Right atrium auricular region (tissue), 2 donors: ENCODE results near the gene F2. TPM values are rescaled to one million over a fixed set of nuclear protein-coding genes. Genes with fewer than 3 reads are reported as not detected.
"Not testable (repeated sequence)": the region's sequence is repeated elsewhere in the genome, so short reads cannot be mapped to it uniquely, and the experiment has no call there.

Source experiments
- DNase-seq: peaks from one replicate; pipeline ENCODE4 v3.0.0-alpha.2; 2019; ENCODE audit warnings: low spot score
- H3K27ac ChIP-seq, 2 donors: fragments of 200-600 bp; sonication (generic); 1 replicate in 1 of 2; 2 replicates in 1 of 2; pipeline ENCODE4 v1.5.1; 2016 to 2019
- H3K27me3 ChIP-seq, 2 donors: fragments of 200-600 bp; sonication (generic); one replicate each; pipeline versions ENCODE4 v1.5.1 to v1.6.0; 2017 to 2019
- H3K36me3 ChIP-seq: fragments of 200-600 bp; sonication (generic); one replicate; pipeline ENCODE4 v1.5.1; 2016
- H3K4me1 ChIP-seq, 2 donors: fragments of 200-600 bp; sonication (generic); one replicate each; pipeline versions ENCODE4 v1.5.1 to v1.6.0; 2017 to 2019
- H3K4me3 ChIP-seq, 2 donors: fragments of 200-600 bp; sonication (generic); 1 replicate in 1 of 2; 2 replicates in 1 of 2; pipeline ENCODE4 v1.5.1; 2017 to 2019; ENCODE audit warnings: mild to moderate bottlenecking in 1 of 2, moderate library complexity in 1 of 2
- H3K9me3 ChIP-seq, 2 donors: fragments of 200-600 bp; sonication (generic); one replicate each; pipeline ENCODE4 v1.5.1; 2019
- CTCF ChIP-seq, 2 donors: fragments of 200-600 bp; sonication (generic); IDR thresholded peaks; one replicate each; pipeline ENCODE4 v1.5.1; 2019; ENCODE audit warnings: antibody characterized with exemption in 2 of 2
- total RNA-seq, 2 donors: library from RNA; depleted of rRNA; stranded (reverse); fragments of >200 nt; gene quantifications; one replicate each; pipeline ENCODE4 v1.1.0, GENCODE V29; 2016

F2 gene
- total RNA-seq, 2 donors from 2014 or later, result not detected

- H3K27ac ChIP-seq, result peak overlapping the region; percentile 87 to 94
- no peaks in the 10 kb centered on the region for H3K27me3 ChIP-seq
- no peaks in the 10 kb centered on the region for H3K36me3 ChIP-seq
- peaks cover 0 to 12% of the 10 kb centered on the region in 2 donors for H3K4me1 ChIP-seq
- no peaks in the 10 kb centered on the region for H3K9me3 ChIP-seq
- H3K4me3 ChIP-seq, result no peak overlapping the region
- no peak for DNase-seq
- TF ChIP-seq CTCF (IDR thresholded peaks at IDR 0.05), result no peak
These were observed 6.0 kb upstream of the F2 start for GRCh38 chr11:46712874-46713576.

DNA sequence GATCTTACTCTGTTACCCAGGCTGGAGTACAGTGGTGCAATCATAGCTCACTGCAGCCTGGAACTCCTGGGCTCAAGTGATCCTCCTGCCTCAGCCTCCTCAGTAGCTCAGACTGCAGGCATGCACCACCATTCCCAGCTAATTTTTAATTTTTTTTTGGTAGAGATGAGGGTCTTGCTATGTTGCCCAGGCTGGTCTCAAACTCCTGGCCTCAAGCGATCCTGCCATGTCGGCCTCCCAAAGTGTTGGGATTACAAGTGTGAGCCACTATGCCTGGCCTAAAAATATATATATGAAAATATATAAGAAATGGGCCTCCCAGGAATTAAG is 1.2 kb upstream of the F2 start:
- H3K27ac ChIP-seq, H3K4me1 ChIP-seq, DNase-seq, H3K36me3 ChIP-seq, H3K9me3 ChIP-seq, H3K4me3 ChIP-seq, H3K27me3 ChIP-seq: not testable (repeated sequence)

DNA sequence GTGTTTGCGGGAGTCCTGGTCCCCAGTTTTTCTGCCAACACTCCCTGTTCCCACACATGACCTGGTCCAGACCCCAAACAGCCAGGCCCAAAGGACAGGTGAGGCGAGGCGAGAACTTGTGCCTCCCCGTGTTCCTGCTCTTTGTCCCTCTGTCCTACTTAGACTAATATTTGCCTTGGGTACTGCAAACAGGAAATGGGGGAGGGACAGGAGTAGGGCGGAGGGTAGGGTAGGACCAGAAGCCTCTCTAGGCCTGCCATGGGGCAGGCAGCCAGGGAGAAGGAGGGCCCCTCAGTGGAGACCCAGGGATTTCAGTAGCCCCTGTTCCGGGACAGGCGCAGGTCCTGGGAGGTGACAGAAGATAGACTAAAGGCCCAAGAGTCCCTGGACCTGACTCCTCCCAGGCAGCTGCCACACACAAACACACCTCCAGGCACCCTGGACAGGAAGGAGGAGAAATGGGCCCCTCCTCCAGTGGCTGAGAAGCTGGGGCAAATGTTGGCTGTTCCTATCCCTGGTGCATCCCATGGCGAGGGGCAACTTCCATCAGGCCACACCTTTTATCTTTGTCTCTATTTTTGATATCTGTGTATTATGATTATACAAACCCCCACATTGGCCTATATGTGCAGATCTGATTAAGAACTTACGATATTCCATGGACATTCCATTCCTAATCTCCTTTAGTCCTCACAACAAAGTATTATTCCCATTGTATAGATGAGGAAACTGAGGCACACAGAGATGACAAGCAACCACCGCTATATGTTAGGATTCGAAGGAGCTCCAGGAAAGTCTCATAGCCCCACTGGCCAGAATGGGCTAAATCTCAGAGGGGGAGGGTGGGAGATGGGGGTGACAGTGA is 626 bp upstream of the F2 start:
- DNase-seq, result no peak
- no peak for TF ChIP-seq CTCF (IDR thresholded peaks at IDR 0.05)
- H3K27ac ChIP-seq, result no peak overlapping the region
- H3K36me3 ChIP-seq, result no peaks in the 10 kb centered on the region
- H3K4me3 ChIP-seq, result no peak overlapping the region
- no peaks in the 10 kb centered on the region for H3K4me1 ChIP-seq
- no peaks in the 10 kb centered on the region for H3K27me3 ChIP-seq
- H3K9me3 ChIP-seq, result no peaks in the 10 kb centered on the region

GRCh38 chr11:46719543-46720218 is 668 bp downstream of the F2 start:
- Histone ChIP-seq H3K27me3 (no peaks in the 10 kb centered on the region), H3K36me3 (no peaks in the 10 kb centered on the region), H3K9me3 (no peaks in the 10 kb centered on the region), H3K4me3 (no peak overlapping the region), H3K27ac (no peak overlapping the region), H3K4me1 (no peaks in the 10 kb centered on the region)
- no peak for TF ChIP-seq CTCF (IDR thresholded peaks at IDR 0.05)
- no peak for DNase-seq

DNA sequence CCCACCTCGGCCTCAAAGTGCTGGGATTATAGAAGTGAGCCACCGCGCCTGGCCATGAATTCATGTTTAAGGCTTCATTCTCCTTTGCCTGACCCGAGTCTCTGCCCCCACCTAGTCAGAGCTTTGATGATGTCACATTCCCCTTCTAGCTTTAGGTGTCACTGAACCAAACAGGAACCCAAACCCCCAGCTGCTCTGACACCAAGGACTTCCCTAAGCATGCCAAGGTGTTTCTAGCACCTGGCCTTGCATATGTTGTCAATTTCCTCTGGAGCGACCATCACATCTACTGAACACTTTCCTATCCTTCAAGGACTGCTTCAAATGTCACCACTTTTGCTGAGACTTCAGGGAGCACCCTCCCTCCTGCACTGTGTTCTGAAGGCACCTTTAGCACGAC is 2.3 kb downstream of the F2 start:
- no peaks in the 10 kb centered on the region for H3K36me3 ChIP-seq
- no peaks in the 10 kb centered on the region for H3K4me1 ChIP-seq
- no peak for DNase-seq
- no peak for TF ChIP-seq CTCF (IDR thresholded peaks at IDR 0.05)
- no peak overlapping the region for H3K4me3 ChIP-seq
- no peak overlapping the region for H3K27ac ChIP-seq
- no peaks in the 10 kb centered on the region for H3K27me3 ChIP-seq
- no peaks in the 10 kb centered on the region for H3K9me3 ChIP-seq
